NCI-H1694 treated with DMSO at 0.1 percent for 48 hours (cell line): ENCODE data around the gene MLLT10.

Experiments
- DNase-seq: peaks from one replicate; lab custom pipeline; 2025; lab: John Stamatoyannopoulos, UW

The MLLT10 gene

GRCh38 chr10:21517134-21518031, 16.6 kb upstream of the MLLT10 start:
- DNase-seq = peak; percentile 69

- peak; percentile 83 for DNase-seq
These were observed 15.8 kb upstream of the MLLT10 start for GRCh38 chr10:21518149-21518640.

GRCh38 chr10:21518641-21519396, 15.2 kb upstream of the MLLT10 start:
- peak; percentile 24 for DNase-seq

- no peak for DNase-seq
These were observed 14.6 kb upstream of the MLLT10 start for GRCh38 chr10:21519397-21519933.

GRCh38 chr10:21519941-21520436, 14.0 kb upstream of the MLLT10 start:
- DNase-seq = peak; percentile 62

GRCh38 chr10:21520509-21520908, 13.5 kb upstream of the MLLT10 start:
- peak; percentile 36 for DNase-seq

GRCh38 chr10:21520949-21521348, 13.1 kb upstream of the MLLT10 start:
- peak; percentile 36 for DNase-seq

- DNase-seq = peak; percentile 2
These were observed 12.1 kb upstream of the MLLT10 start for GRCh38 chr10:21521751-21522533.

- peak; percentile 5 for DNase-seq
These were observed 11.2 kb upstream of the MLLT10 start for GRCh38 chr10:21522631-21523406.

- DNase-seq = peak; percentile 67
These were observed 10.4 kb upstream of the MLLT10 start for GRCh38 chr10:21523557-21524008.

GRCh38 chr10:21524131-21524525, 9.9 kb upstream of the MLLT10 start:
- peak; percentile 4 for DNase-seq

- DNase-seq = peak; percentile 54
These were observed 9.3 kb upstream of the MLLT10 start for GRCh38 chr10:21524526-21525366.

- DNase-seq = peak; percentile 86
These were observed 8.5 kb upstream of the MLLT10 start, which contains the start of gene SKIDA1 for GRCh38 chr10:21525367-21526187. Gene SKIDA1, minus strand, starts transcription at chr10:21525682. Its CDS starts 7,860 bp downstream, at chr10:21517822.

- peak; percentile 61 for DNase-seq
These were observed 7.7 kb upstream of the MLLT10 start for GRCh38 chr10:21526188-21526859.

- peak; percentile 21 for DNase-seq
These were observed 7.0 kb upstream of the MLLT10 start for GRCh38 chr10:21526860-21527597.

GRCh38 chr10:21527598-21528235, 6.3 kb upstream of the MLLT10 start:
- peak; percentile 81 for DNase-seq
